Measurements from ENCODE around the gene C3. TPM values are rescaled to one million over a fixed set of nuclear protein-coding genes. Genes with fewer than 3 reads are reported as not detected.

The C3 gene
- polyA plus RNA-seq, 1 donor (not counting 4 experiments of a cell fraction or from before 2014, with no cell fraction given), result 10.7 TPM

- Histone ChIP-seq H3K9me3 (ENCODE audit: control insufficient read depth, low read depth, low read length) (no peaks in the 10 kb centered on the region), H4K20me1 (ENCODE audit: control insufficient read depth, extremely low read depth, insufficient read depth, low read length) (no peaks in the 10 kb centered on the region), H3K4me3 (ENCODE audit: control insufficient read depth in 2 of 3, extremely low read depth in 1 of 3, insufficient read depth in 2 of 3, low read depth in 1 of 3, low read length in 3 of 3) (no peak overlapping the region), H2AFZ (ENCODE audit: control insufficient read depth, low read length) (no peak overlapping the region), H3K9ac (ENCODE audit: control insufficient read depth, extremely low read depth, insufficient read depth, low read length) (no peak overlapping the region), H3K27me3 (ENCODE audit: control insufficient read depth, extremely low read depth, insufficient read depth, low read length) (no peaks in the 10 kb centered on the region), H3K79me2 (ENCODE audit: control insufficient read depth, insufficient read depth, low read length) (no peaks in the 10 kb centered on the region), H3K4me2 (ENCODE audit: control insufficient read depth, extremely low read depth, insufficient read depth, low read depth, low read length) (no peak overlapping the region), H3K36me3 (ENCODE audit: control insufficient read depth in 2 of 2, extremely low read depth in 1 of 2, insufficient read depth in 2 of 2, low read length in 2 of 2) (no peaks in the 10 kb centered on the region), H3K9me1 (ENCODE audit: control insufficient read depth, extremely low read depth, insufficient read depth, low read length) (no peaks in the 10 kb centered on the region), H3K4me1 (ENCODE audit: control insufficient read depth, extremely low read depth, insufficient read depth, low read length) (no peaks in the 10 kb centered on the region), H3K27ac (ENCODE audit: control insufficient read depth, insufficient read depth, low read length) (no peak overlapping the region)
- FAIRE-seq (no peak), DNase-seq (ENCODE audit: low read depth, low spot score) (no peak)
- TF ChIP-seq CTCF (optimal IDR thresholded peaks at IDR 0.05 in 1 of 3, IDR thresholded peaks at IDR 0.05 in 1 of 3, conservative IDR thresholded peaks at IDR 0.05 in 1 of 3; ENCODE audit: extremely low read depth in 1 of 3, insufficient read depth in 2 of 3, low read length in 3 of 3), result no peak
- dilution Hi-C loops (cut with MboI; ENCODE audit: extremely low pct_ligation_motif_present, low sequenced_read_pairs), result no loop called here
Observed at GRCh38 chr19:6685482-6685881, 35.0 kb downstream of the C3 start.

GRCh38 chr19:6683971-6684370 lies 36.5 kb downstream of the C3 start:
- FAIRE-seq, result no peak

More at GRCh38 chr19:6683971-6684370, 36.5 kb downstream of the C3 start:
- Histone ChIP-seq H3K9ac (ENCODE audit: control insufficient read depth, extremely low read depth, insufficient read depth, low read length) (no peak overlapping the region), H4K20me1 (ENCODE audit: control insufficient read depth, extremely low read depth, insufficient read depth, low read length) (no peaks in the 10 kb centered on the region), H3K27ac (ENCODE audit: control insufficient read depth, insufficient read depth, low read length) (no peak overlapping the region), H3K27me3 (ENCODE audit: control insufficient read depth, extremely low read depth, insufficient read depth, low read length) (no peaks in the 10 kb centered on the region), H3K4me2 (ENCODE audit: control insufficient read depth, extremely low read depth, insufficient read depth, low read depth, low read length) (no peak overlapping the region), H3K36me3 (ENCODE audit: control insufficient read depth in 2 of 2, extremely low read depth in 1 of 2, insufficient read depth in 2 of 2, low read length in 2 of 2) (no peaks in the 10 kb centered on the region), H3K9me3 (ENCODE audit: control insufficient read depth, low read depth, low read length) (no peaks in the 10 kb centered on the region), H3K4me1 (ENCODE audit: control insufficient read depth, extremely low read depth, insufficient read depth, low read length) (no peaks in the 10 kb centered on the region), H3K79me2 (ENCODE audit: control insufficient read depth, insufficient read depth, low read length) (no peaks in the 10 kb centered on the region), H3K4me3 (ENCODE audit: control insufficient read depth in 2 of 3, extremely low read depth in 1 of 3, insufficient read depth in 2 of 3, low read depth in 1 of 3, low read length in 3 of 3) (no peak overlapping the region), H2AFZ (ENCODE audit: control insufficient read depth, low read length) (no peak overlapping the region), H3K9me1 (ENCODE audit: control insufficient read depth, extremely low read depth, insufficient read depth, low read length) (no peaks in the 10 kb centered on the region)
- no peak for DNase-seq (ENCODE audit: low read depth, low spot score)
- TF ChIP-seq CTCF (optimal IDR thresholded peaks at IDR 0.05 in 1 of 3, IDR thresholded peaks at IDR 0.05 in 1 of 3, conservative IDR thresholded peaks at IDR 0.05 in 1 of 3; ENCODE audit: extremely low read depth in 1 of 3, insufficient read depth in 2 of 3, low read length in 3 of 3) (no peak), EZH2 (IDR thresholded peaks at IDR 0.05; ENCODE audit: low read length) (no peak)
- dilution Hi-C loops (cut with MboI; ENCODE audit: extremely low pct_ligation_motif_present, low sequenced_read_pairs), result no loop called here

Data from keratinocyte (primary cell).